BE2C (cell line): ENCODE measurements around the gene NTRK1.
A peak's percentile ranks its signal among the peaks of the same experiment; 100 is the strongest.
"Not testable (repeated sequence)": the region's sequence is repeated elsewhere in the genome, so short reads cannot be mapped to it uniquely, and the experiment has no call there.

Source experiments
- DNase-seq: peaks from one replicate; pipeline ENCODE4 v3.0.0-alpha.2; 2020
- H3K27me3 ChIP-seq: fragments of 250-450 bp; sonication (Bioruptor Pico); 2 replicates; pipeline ENCODE4 v1.5.1; 2020; ENCODE audit warnings: mild to moderate bottlenecking
- H3K36me3 ChIP-seq: fragments of 250-450 bp; sonication (Bioruptor Pico); 2 replicates; pipeline ENCODE4 v1.5.1; 2020; ENCODE audit warnings: mild to moderate bottlenecking
- H3K4me1 ChIP-seq: fragments of 250-450 bp; sonication (Bioruptor Pico); 2 replicates; pipeline ENCODE4 v1.5.1; 2020
- H3K4me3 ChIP-seq: 2 replicates; pipeline ENCODE4 v1.5.1; 2011; ENCODE audit warnings: low read depth, low read length
- H3K9me3 ChIP-seq: fragments of 250-450 bp; sonication (Bioruptor Pico); 2 replicates; pipeline ENCODE4 v1.5.1; 2020
- TF ChIP-seq, protein P1 (sequence below): IDR thresholded peaks from 2 replicates; pipeline ENCODE4 v1.5.1; 2012; ENCODE audit warnings: mild to moderate bottlenecking, low read depth, low read length

NTRK1 gene

DNA sequence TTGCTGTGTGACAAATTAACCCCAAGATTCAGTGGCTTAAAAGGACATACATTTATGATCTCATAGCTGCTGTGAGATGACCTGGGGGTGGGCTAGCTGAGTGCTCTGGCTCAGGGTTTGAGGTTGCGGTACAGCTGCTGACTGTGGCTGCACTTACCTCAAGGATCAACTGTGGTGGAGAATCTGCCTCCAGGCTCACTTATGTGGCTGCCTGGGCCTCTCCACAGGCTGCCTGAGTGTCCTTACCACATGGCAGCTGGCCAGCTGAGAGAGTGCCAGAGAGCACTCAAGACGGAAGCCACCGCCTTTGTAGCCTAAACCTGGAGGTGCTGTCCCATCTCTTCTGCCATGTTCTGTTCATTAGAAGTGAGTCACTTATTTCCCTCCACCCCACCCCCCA is 65.5 kb downstream of the NTRK1 start:
- Histone ChIP-seq H3K9me3 (no peaks in the 10 kb centered on the region), H3K36me3 (no peaks in the 10 kb centered on the region), H3K4me1 (no peaks in the 10 kb centered on the region; the same call in 1 of the 2 replicates), H3K27me3 (peaks cover 2% of the 10 kb centered on the region; the same call in 1 of the 2 replicates), H3K4me3 (no peak overlapping the region)
- DNase-seq = peak; percentile 80
- TF ChIP-seq, protein P1, sequence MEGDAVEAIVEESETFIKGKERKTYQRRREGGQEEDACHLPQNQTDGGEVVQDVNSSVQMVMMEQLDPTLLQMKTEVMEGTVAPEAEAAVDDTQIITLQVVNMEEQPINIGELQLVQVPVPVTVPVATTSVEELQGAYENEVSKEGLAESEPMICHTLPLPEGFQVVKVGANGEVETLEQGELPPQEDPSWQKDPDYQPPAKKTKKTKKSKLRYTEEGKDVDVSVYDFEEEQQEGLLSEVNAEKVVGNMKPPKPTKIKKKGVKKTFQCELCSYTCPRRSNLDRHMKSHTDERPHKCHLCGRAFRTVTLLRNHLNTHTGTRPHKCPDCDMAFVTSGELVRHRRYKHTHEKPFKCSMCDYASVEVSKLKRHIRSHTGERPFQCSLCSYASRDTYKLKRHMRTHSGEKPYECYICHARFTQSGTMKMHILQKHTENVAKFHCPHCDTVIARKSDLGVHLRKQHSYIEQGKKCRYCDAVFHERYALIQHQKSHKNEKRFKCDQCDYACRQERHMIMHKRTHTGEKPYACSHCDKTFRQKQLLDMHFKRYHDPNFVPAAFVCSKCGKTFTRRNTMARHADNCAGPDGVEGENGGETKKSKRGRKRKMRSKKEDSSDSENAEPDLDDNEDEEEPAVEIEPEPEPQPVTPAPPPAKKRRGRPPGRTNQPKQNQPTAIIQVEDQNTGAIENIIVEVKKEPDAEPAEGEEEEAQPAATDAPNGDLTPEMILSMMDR = no peak

DNA sequence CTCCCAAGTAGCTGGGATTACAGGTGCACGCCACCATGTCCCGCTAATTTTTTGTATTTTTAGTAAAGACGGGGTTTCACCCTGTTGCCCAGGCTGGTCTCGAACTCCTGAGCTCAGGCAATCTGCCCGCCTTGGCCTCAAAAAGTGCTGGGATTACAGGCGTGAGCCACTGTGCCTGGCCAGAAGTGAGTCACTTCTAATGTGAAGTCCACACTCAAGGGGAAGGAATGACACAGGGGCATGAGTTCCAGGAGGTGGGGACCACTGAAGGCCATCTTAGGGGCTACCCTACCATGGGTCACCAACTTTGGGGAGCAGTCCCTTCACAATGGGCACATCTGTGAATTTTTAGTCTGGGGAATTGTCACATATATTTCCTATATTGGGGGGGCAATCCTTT is 66.0 kb downstream of the NTRK1 start:
- H3K4me1 ChIP-seq, H3K36me3 ChIP-seq, H3K27me3 ChIP-seq, H3K4me3 ChIP-seq, H3K9me3 ChIP-seq, DNase-seq: not testable (repeated sequence)

DNA sequence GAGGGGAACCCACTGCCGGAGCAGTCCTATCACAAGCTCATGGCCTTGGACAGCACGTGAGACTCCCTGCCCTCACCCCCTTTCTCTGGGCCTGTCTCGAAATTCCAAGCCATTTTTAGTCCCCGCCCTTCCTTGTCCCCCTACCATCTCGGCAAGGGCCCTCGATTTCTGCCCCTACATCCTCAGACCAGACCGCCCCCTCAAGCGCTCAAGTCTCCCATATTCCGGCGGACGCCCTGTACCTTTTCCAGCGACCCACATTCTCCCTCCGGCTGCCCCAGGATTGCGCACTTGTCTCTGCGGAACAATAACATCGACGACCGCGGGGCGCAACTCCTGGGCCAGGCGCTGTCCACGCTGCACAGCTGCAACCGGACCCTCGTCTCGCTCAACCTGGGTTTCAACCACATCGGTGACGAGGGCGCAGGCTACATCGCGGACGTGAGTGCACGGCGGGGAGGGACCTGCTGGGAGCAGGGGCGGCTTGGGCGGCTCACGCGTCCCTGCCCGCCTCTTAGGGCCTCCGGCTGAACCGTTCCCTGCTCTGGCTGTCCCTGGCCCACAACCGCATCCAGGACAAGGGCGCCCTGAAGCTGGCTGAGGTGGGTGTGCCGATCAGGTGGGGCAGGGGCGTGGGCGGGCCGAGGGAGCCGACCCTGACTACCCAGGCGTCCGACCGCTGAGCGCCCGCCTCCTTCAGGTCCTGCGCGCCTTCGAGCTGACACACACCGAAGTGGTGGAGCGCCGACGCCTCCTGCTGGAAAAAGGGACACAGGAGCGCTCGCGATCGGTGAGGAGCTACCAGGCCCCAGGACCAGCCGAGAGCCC is 66.8 kb downstream of the NTRK1 start:
- DNase-seq = peak; percentile 92
- Histone ChIP-seq H3K9me3 (no peaks in the 10 kb centered on the region), H3K36me3 (no peaks in the 10 kb centered on the region), H3K4me3 (peak overlapping the region; percentile 60), H3K4me1 (no peaks in the 10 kb centered on the region; the same call in 1 of the 2 replicates), H3K27me3 (peaks cover 2% of the 10 kb centered on the region; the same call in 1 of the 2 replicates)
- TF ChIP-seq, protein P1 = peak; percentile 84

DNA sequence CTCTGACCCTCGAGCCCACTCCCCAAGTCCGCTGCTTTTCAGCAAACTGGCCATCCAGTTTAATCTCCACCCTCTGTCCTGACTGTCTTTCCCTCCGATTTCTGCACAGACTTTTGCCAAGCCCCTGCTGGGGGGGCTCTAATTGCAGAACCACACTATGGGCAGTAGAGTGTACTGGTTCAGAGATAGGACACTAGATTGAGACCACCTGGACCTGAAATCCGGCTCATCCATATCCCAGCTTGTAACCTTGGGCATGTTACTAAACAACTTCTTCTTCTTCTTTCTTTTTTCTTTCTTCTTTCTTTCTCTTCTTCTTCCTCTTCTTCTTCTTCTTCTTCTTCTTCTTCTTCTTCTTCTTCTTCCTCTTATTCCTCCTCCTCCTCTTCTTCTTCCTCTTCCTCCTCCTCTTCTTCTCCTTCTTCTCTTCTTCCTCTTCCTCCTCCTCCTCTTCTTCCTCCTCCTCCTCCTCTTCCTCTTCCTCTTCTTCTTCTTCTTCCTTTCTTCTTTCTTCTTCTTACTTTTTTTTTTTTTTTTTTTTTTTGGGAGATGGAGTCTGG is 67.5 kb downstream of the NTRK1 start:
- peaks cover 2% of the 10 kb centered on the region; the same call in 1 of the 2 replicates for H3K27me3 ChIP-seq
- H3K4me1 ChIP-seq = no peaks in the 10 kb centered on the region; the same call in 1 of the 2 replicates
- TF ChIP-seq, protein P1 = no peak
- no peaks in the 10 kb centered on the region for H3K36me3 ChIP-seq
- peak overlapping the region; percentile 60 for H3K4me3 ChIP-seq
- H3K9me3 ChIP-seq = no peaks in the 10 kb centered on the region
- no peak for DNase-seq

DNA sequence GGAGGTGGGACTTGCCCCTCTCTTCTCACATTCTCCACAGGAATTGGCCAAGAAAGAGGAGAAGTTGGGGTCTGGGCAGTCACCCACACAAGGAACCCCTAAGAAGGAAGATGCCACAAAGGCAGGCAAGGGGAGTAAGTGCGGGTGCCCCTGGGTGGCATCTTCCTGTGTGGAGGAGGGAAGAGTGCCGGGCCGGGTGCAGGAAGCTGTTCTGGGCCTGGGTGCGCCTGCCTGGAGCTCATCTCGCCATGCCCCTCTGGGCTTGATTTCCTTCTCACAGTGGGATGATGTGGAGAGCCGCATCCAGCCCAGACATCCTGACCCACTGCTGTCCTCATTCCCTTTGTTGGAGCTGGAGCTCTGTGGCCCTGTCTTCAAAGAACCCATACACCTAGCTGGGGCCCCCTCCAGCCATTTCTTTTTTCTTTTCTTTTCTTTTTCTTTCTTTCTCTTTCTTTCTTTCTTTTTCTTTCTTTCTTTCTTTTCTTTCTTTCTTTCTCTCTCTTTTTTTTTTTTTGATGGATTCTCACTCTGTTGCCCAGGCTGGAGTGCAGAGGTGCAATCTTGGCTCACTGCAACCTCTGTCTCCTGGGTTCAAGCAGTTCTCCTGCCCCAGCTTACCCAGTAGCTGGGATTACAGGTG is 69.1 kb downstream of the NTRK1 start:
- no peak for DNase-seq
- TF ChIP-seq, protein P1 = no peak
- peaks cover 2% of the 10 kb centered on the region; the same call in 1 of the 2 replicates for H3K27me3 ChIP-seq
- no peaks in the 10 kb centered on the region for H3K36me3 ChIP-seq
- no peaks in the 10 kb centered on the region; the same call in 1 of the 2 replicates for H3K4me1 ChIP-seq
- no peaks in the 10 kb centered on the region for H3K9me3 ChIP-seq
- H3K4me3 ChIP-seq = no peak overlapping the region

DNA sequence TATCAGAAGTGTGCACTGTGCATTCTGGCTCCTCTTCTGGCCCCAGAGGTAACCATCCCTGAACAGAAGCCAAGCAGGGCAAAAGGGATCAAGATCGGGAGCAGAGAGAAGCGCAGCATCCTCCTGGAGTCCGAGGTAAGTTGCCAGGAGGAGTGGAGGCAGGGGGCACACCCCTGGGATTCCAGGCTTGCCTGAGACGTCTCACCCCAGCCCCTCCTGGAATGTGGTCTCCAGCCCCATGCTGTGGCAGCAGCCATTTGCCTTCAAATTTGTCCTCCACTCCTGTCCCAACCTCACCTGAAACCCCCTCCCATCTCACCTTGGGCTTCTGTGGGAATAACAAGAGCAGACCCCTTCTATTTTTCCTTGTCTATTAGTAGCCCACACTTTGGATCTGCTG is 69.8 kb downstream of the NTRK1 start:
- DNase-seq = no peak
- no peak overlapping the region for H3K4me3 ChIP-seq
- no peaks in the 10 kb centered on the region for H3K9me3 ChIP-seq
- no peaks in the 10 kb centered on the region; the same call in 1 of the 2 replicates for H3K4me1 ChIP-seq
- TF ChIP-seq, protein P1 = no peak
- H3K36me3 ChIP-seq = no peaks in the 10 kb centered on the region
- H3K27me3 ChIP-seq = peaks cover 2% of the 10 kb centered on the region; the same call in 1 of the 2 replicates
